ENCODE measurements around the gene SSBP3.

GRCh38 chr1:54239631-54240031, 166.6 kb downstream of the SSBP3 start:
- TF ChIP-seq EZH2 (IDR thresholded peaks at IDR 0.05) (no peak), CTCF (IDR thresholded peaks at IDR 0.05 in 2 of 3, conservative IDR thresholded peaks at IDR 0.05 in 1 of 3; ENCODE audit: borderline replicate concordance in 1 of 3, insufficient read depth in 1 of 3, low read depth in 2 of 3, low read length in 2 of 3) (no peak), POLR2A (IDR thresholded peaks at IDR 0.05; ENCODE audit: borderline replicate concordance, extremely low read depth, insufficient read depth, insufficient read length) (no peak), SP1 (IDR thresholded peaks at IDR 0.05; ENCODE audit: low read depth) (no peak), ZBTB33 (IDR thresholded peaks at IDR 0.05; ENCODE audit: extremely low read depth, insufficient replicate concordance, low read length) (no peak)
